GM23338 (cell line): Measurements from ENCODE around the gene HORMAD2. TPM values are rescaled to one million over a fixed set of nuclear protein-coding genes. Genes with fewer than 3 reads are reported as not detected.

ENCODE experiments used
- ATAC-seq: fragments of 200-7000 bp; cut with Tn5 transposase; 3 replicates; pipeline ENCODE4 v1.9.1; 2020
- DNase-seq: peaks from one replicate; pipeline ENCODE4 v3.0.0-alpha.2; 2015; ENCODE audit warnings: low spot score
- H2AFZ ChIP-seq: fragments of 200-600 bp; sonication (generic); 2 replicates; pipeline ENCODE4 v1.8.0; 2016; ENCODE audit warnings: antibody characterized with exemption, mild to moderate bottlenecking, moderate library complexity
- H3F3A ChIP-seq: fragments of 200-600 bp; sonication (generic); replicated peaks from 2 replicates; pipeline ENCODE4 v1.8.0; 2017; ENCODE audit warnings: antibody characterized with exemption, mixed run types, low read depth
- H3K27ac ChIP-seq: fragments of 200-600 bp; sonication (generic); 2 replicates; pipeline ENCODE4 v1.6.1; 2016; ENCODE audit warnings: low read depth
- H3K27me3 ChIP-seq: fragments of 200-600 bp; sonication (generic); 2 replicates; pipeline ENCODE4 v1.8.0; 2016; ENCODE audit warnings: mild to moderate bottlenecking, mixed run types, moderate library complexity; ENCODE audit not compliant: insufficient read depth
- H3K36me3 ChIP-seq: fragments of 200-600 bp; sonication (generic); 2 replicates; pipeline ENCODE4 v1.8.0; 2016; ENCODE audit warnings: mild to moderate bottlenecking; ENCODE audit not compliant: insufficient read depth
- H3K4me1 ChIP-seq: fragments of 200-600 bp; sonication (generic); 2 replicates; pipeline ENCODE4 v1.8.0; 2016; ENCODE audit warnings: mild to moderate bottlenecking, moderate library complexity; ENCODE audit not compliant: insufficient read depth
- H3K4me2 ChIP-seq: fragments of 200-600 bp; sonication (generic); 2 replicates; pipeline ENCODE4 v1.7.1; 2017; ENCODE audit warnings: mixed run types
- H3K4me3 ChIP-seq: fragments of 200-600 bp; sonication (generic); 2 replicates; pipeline ENCODE4 v1.6.1; 2016; ENCODE audit warnings: mixed run types
- H3K79me2 ChIP-seq: fragments of 200-600 bp; sonication (generic); replicated peaks from 2 replicates; pipeline ENCODE4 v1.8.0; 2017; ENCODE audit warnings: mild to moderate bottlenecking; ENCODE audit not compliant: insufficient read depth
- H3K9me2 ChIP-seq: fragments of 200-600 bp; sonication (generic); 2 replicates; pipeline ENCODE4 v1.8.0; 2017; ENCODE audit not compliant: insufficient read depth
- H4K20me1 ChIP-seq: fragments of 200-600 bp; sonication (generic); replicated peaks from 2 replicates; pipeline ENCODE4 v1.8.0; 2017; ENCODE audit warnings: mild to moderate bottlenecking; ENCODE audit not compliant: insufficient read depth
- H3K27ac Mint-ChIP-seq: 2 replicates; pipeline ENCODE4 v1.8.0; 2020; ENCODE audit warnings: inconsistent platforms, mild to moderate bottlenecking, moderate library complexity, mixed read lengths
- H3K27me3 Mint-ChIP-seq: 3 replicates; pipeline ENCODE4 v1.8.0; 2022; ENCODE audit warnings: low read depth, mild to moderate bottlenecking, moderate library complexity, mixed read lengths, inconsistent platforms; ENCODE audit not compliant: insufficient read depth, poor library complexity
- H3K36me3 Mint-ChIP-seq: 3 replicates; pipeline ENCODE4 v1.8.0; 2021; ENCODE audit warnings: low read depth, mild to moderate bottlenecking, inconsistent platforms, moderate library complexity, mixed read lengths
- H3K4me1 Mint-ChIP-seq: 3 replicates; pipeline ENCODE4 v1.8.0; 2020; ENCODE audit warnings: mild to moderate bottlenecking, inconsistent platforms, mixed read lengths
- H3K4me3 Mint-ChIP-seq: 3 replicates; pipeline ENCODE4 v1.8.0; 2021; ENCODE audit warnings: moderate library complexity, mild to moderate bottlenecking, inconsistent platforms, mixed read lengths
- H3K9me3 Mint-ChIP-seq: 3 replicates; pipeline ENCODE4 v1.8.0; 2020; ENCODE audit warnings: moderate library complexity, mild to moderate bottlenecking, inconsistent platforms, mixed read lengths
- CREB1 ChIP-seq: fragments of 250-450 bp; sonication (Bioruptor Pico); IDR thresholded peaks from 2 replicates; pipeline ENCODE4 v1.5.0; 2020; ENCODE audit warnings: low read depth, mild to moderate bottlenecking, moderate library complexity
- EZH2phosphoT487 ChIP-seq: fragments of 200-600 bp; sonication (generic); IDR thresholded peaks from one replicate; pipeline ENCODE4 v1.8.1; 2018; ENCODE audit warnings: antibody characterized with exemption; ENCODE audit not compliant: unreplicated experiment
- JUNB ChIP-seq: IDR thresholded peaks from one replicate; pipeline ENCODE4 v1.6.1; 2016; ENCODE audit warnings: antibody characterized with exemption; ENCODE audit not compliant: unreplicated experiment
- NANOG ChIP-seq: IDR thresholded peaks from 2 replicates; pipeline ENCODE4 v1.6.1; 2016; ENCODE audit warnings: antibody characterized with exemption, borderline replicate concordance
- POLR2AphosphoS5 ChIP-seq: IDR thresholded peaks from 2 replicates; pipeline ENCODE4 v1.6.1; 2016; ENCODE audit warnings: antibody characterized with exemption, low read depth
- STAT1 ChIP-seq: IDR thresholded peaks from one replicate; pipeline ENCODE4 v1.6.1; 2016; ENCODE audit warnings: antibody characterized with exemption; ENCODE audit not compliant: unreplicated experiment
- polyA plus RNA-seq: library from polyadenylated mRNA; unstranded; fragments of >200 nt; fragmentation: Nextera tagmentation; extraction: Ambion mirVana; gene quantifications from 2 replicates; pipeline ENCODE4 v1.2.1, GENCODE V29; 2016
- total RNA-seq: library from RNA; depleted of rRNA; stranded (reverse); fragments of >200 nt; shearing (Covaris generic); gene quantifications from 2 replicates; pipeline ENCODE4 v1.2.3, GENCODE V29; 2014
- TF ChIP-seq, protein P1 (sequence below): IDR thresholded peaks from one replicate; pipeline ENCODE4 v1.6.1; 2018; ENCODE audit warnings: antibody characterized with exemption; ENCODE audit not compliant: unreplicated experiment
- TF ChIP-seq, protein P2 (sequence below), 2 experiments: fragments of 200-600 bp in 1 of 2; sonication (generic) in 1 of 2; conservative IDR thresholded peaks; 2 replicates each; pipeline versions ENCODE4 v1.5.1 to v1.6.1; 2016 to 2017; ENCODE audit warnings: antibody characterized with exemption in 2 of 2, low read depth in 2 of 2, mild to moderate bottlenecking in 2 of 2, moderate library complexity in 1 of 2
- TF ChIP-seq, protein P3 (sequence below): fragments of 250-450 bp; sonication (Bioruptor Pico); IDR thresholded peaks from 2 replicates; pipeline ENCODE4 v1.5.0; 2020; ENCODE audit warnings: mild to moderate bottlenecking, moderate library complexity

Gene HORMAD2
- total and polyA plus RNA-seq, 2 experiments from 2014 or later, result 0.40 TPM; not detected in 1

DNA sequence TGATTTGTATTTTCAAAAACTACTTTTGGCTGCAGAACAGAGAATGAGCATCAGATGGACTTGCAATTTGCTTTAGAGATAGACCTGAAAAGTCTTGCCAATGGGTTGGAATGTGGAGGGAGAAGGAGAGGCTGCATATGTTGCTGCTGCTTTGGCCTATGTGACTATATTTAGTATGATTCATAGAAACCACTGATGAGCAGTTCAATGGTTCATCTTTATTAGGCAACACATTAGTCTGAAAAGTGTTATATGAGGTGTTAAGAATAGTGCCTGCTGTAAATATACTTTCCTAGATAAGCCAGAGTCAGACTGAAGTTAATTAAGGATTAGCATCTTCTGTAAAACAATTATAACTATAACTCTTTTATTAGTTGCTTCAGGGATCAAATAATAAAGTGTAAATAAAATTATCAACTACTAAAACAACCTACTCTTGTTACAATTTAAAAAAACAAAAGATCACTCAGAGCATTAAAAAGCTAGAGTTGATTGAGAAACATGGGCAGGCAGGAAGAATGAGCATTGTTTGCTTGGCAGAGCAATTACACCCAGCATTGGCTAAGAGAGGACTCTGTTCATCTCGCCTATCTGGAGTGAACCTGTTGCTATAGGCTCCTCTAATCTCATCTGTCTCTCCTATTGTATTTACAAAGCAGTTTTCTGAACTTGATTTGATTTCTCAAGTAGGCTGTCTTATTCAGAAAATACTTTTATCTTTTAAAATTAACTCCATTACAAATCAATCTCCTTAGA, 36.3 kb downstream of the HORMAD2 start:
- H3K27me3 Mint-ChIP-seq, result no peaks in the 10 kb centered on the region
- DNase-seq, result no peak
- H3K4me3 Mint-ChIP-seq, result no peak overlapping the region
- TF ChIP-seq CREB1 (CRISPR knock-in tag) (no peak), JUNB (no peak), POLR2AphosphoS5 (no peak), STAT1 (no peak), NANOG (no peak), EZH2phosphoT487 (no peak)
- TF ChIP-seq, protein P1, sequence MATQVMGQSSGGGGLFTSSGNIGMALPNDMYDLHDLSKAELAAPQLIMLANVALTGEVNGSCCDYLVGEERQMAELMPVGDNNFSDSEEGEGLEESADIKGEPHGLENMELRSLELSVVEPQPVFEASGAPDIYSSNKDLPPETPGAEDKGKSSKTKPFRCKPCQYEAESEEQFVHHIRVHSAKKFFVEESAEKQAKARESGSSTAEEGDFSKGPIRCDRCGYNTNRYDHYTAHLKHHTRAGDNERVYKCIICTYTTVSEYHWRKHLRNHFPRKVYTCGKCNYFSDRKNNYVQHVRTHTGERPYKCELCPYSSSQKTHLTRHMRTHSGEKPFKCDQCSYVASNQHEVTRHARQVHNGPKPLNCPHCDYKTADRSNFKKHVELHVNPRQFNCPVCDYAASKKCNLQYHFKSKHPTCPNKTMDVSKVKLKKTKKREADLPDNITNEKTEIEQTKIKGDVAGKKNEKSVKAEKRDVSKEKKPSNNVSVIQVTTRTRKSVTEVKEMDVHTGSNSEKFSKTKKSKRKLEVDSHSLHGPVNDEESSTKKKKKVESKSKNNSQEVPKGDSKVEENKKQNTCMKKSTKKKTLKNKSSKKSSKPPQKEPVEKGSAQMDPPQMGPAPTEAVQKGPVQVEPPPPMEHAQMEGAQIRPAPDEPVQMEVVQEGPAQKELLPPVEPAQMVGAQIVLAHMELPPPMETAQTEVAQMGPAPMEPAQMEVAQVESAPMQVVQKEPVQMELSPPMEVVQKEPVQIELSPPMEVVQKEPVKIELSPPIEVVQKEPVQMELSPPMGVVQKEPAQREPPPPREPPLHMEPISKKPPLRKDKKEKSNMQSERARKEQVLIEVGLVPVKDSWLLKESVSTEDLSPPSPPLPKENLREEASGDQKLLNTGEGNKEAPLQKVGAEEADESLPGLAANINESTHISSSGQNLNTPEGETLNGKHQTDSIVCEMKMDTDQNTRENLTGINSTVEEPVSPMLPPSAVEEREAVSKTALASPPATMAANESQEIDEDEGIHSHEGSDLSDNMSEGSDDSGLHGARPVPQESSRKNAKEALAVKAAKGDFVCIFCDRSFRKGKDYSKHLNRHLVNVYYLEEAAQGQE, result no peak
- TF ChIP-seq, protein P2, sequence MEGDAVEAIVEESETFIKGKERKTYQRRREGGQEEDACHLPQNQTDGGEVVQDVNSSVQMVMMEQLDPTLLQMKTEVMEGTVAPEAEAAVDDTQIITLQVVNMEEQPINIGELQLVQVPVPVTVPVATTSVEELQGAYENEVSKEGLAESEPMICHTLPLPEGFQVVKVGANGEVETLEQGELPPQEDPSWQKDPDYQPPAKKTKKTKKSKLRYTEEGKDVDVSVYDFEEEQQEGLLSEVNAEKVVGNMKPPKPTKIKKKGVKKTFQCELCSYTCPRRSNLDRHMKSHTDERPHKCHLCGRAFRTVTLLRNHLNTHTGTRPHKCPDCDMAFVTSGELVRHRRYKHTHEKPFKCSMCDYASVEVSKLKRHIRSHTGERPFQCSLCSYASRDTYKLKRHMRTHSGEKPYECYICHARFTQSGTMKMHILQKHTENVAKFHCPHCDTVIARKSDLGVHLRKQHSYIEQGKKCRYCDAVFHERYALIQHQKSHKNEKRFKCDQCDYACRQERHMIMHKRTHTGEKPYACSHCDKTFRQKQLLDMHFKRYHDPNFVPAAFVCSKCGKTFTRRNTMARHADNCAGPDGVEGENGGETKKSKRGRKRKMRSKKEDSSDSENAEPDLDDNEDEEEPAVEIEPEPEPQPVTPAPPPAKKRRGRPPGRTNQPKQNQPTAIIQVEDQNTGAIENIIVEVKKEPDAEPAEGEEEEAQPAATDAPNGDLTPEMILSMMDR (conservative IDR thresholded peaks at IDR 0.05; ENCODE audit: low read depth in 2 of 2), result no peak
- TF ChIP-seq, protein P3, sequence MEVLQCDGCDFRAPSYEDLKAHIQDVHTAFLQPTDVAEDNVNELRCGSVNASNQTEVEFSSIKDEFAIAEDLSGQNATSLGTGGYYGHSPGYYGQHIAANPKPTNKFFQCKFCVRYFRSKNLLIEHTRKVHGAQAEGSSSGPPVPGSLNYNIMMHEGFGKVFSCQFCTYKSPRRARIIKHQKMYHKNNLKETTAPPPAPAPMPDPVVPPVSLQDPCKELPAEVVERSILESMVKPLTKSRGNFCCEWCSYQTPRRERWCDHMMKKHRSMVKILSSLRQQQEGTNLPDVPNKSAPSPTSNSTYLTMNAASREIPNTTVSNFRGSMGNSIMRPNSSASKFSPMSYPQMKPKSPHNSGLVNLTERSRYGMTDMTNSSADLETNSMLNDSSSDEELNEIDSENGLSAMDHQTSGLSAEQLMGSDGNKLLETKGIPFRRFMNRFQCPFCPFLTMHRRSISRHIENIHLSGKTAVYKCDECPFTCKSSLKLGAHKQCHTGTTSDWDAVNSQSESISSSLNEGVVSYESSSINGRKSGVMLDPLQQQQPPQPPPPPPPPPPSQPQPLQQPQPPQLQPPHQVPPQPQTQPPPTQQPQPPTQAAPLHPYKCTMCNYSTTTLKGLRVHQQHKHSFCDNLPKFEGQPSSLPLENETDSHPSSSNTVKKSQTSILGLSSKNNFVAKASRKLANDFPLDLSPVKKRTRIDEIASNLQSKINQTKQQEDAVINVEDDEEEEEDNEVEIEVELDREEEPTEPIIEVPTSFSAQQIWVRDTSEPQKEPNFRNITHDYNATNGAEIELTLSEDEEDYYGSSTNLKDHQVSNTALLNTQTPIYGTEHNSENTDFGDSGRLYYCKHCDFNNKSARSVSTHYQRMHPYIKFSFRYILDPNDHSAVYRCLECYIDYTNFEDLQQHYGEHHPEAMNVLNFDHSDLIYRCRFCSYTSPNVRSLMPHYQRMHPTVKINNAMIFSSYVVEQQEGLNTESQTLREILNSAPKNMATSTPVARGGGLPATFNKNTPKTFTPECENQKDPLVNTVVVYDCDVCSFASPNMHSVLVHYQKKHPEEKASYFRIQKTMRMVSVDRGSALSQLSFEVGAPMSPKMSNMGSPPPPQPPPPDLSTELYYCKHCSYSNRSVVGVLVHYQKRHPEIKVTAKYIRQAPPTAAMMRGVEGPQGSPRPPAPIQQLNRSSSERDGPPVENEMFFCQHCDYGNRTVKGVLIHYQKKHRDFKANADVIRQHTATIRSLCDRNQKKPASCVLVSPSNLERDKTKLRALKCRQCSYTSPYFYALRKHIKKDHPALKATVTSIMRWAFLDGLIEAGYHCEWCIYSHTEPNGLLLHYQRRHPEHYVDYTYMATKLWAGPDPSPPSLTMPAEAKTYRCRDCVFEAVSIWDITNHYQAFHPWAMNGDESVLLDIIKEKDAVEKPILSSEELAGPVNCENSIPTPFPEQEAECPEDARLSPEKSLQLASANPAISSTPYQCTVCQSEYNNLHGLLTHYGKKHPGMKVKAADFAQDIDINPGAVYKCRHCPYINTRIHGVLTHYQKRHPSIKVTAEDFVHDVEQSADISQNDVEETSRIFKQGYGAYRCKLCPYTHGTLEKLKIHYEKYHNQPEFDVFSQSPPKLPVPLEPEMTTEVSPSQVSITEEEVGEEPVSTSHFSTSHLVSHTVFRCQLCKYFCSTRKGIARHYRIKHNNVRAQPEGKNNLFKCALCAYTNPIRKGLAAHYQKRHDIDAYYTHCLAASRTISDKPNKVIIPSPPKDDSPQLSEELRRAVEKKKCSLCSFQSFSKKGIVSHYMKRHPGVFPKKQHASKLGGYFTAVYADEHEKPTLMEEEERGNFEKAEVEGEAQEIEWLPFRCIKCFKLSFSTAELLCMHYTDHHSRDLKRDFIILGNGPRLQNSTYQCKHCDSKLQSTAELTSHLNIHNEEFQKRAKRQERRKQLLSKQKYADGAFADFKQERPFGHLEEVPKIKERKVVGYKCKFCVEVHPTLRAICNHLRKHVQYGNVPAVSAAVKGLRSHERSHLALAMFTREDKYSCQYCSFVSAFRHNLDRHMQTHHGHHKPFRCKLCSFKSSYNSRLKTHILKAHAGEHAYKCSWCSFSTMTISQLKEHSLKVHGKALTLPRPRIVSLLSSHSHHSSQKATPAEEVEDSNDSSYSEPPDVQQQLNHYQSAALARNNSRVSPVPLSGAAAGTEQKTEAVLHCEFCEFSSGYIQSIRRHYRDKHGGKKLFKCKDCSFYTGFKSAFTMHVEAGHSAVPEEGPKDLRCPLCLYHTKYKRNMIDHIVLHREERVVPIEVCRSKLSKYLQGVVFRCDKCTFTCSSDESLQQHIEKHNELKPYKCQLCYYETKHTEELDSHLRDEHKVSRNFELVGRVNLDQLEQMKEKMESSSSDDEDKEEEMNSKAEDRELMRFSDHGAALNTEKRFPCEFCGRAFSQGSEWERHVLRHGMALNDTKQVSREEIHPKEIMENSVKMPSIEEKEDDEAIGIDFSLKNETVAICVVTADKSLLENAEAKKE, result no peak
- H2AFZ ChIP-seq, result no peak overlapping the region
- no peaks in the 10 kb centered on the region for H4K20me1 ChIP-seq
- no peak overlapping the region for H3K4me3 ChIP-seq
- no peaks in the 10 kb centered on the region for H3K4me1 ChIP-seq
- H3K4me2 ChIP-seq, result no peak overlapping the region
- H3K9me3 Mint-ChIP-seq, result no peaks in the 10 kb centered on the region
- no peaks in the 10 kb centered on the region for H3K36me3 ChIP-seq
- ATAC-seq, result no peak
- H3K36me3 Mint-ChIP-seq, result no peaks in the 10 kb centered on the region
- no peaks in the 10 kb centered on the region for H3K79me2 ChIP-seq
- no peak overlapping the region for H3K27ac ChIP-seq
- no peaks in the 10 kb centered on the region for H3K9me2 ChIP-seq
- H3K27me3 ChIP-seq, result no peaks in the 10 kb centered on the region
- no peaks in the 10 kb centered on the region for H3F3A ChIP-seq
- no peak overlapping the region for H3K27ac Mint-ChIP-seq
- H3K4me1 Mint-ChIP-seq, result peaks cover 4% of the 10 kb centered on the region; the same call in 1 of the 3 replicates
